HG03045 (cell line): ENCODE measurements around the gene EHMT1.
"Not testable (repeated sequence)": the region's sequence is repeated elsewhere in the genome, so short reads cannot be mapped to it uniquely, and the experiment has no call there.

Source experiments
- ATAC-seq: cut with Tn5 transposase; IDR thresholded peaks from one replicate; pipeline ENCODE4 v1.9.1; 2021; ENCODE audit warnings: mild to moderate bottlenecking, moderate library complexity; ENCODE audit not compliant: unreplicated experiment

Gene EHMT1

DNA sequence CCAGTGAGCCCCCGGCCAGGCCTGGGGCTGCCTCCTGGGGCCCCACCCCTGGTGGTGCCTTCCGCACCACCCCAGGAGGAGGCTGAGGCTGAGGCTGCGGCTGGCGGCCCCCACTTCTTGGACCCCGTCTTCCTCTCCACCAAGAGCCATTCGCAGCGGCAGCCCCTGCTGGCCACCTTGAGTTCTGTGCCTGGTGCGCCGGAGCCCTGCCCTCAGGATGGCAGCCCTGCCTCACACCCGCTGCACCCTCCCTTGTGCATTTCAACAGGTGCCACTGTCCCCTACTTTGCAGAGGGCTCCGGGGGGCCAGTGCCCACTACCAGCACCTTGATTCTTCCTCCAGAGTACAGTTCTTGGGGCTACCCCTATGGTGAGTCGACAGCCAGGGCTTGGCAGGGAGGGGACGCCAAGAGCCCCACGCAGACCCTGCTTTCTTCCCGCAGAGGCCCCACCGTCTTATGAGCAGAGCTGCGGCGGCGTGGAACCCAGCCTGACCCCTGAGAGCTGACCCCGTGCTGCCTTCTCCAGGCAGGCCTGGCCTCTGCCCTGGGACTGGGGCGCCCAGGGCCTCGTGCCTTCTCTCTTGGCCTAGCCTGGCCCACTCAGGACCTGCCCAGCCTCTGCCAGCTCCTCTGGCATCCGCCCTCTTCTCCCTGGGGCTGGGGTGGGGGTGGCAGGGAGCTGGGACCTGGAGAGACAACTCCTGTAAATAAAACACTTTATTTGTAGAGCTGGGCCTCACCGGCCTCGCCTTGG is 4.0 kb upstream of the EHMT1 start:
- ATAC-seq = no peak

DNA sequence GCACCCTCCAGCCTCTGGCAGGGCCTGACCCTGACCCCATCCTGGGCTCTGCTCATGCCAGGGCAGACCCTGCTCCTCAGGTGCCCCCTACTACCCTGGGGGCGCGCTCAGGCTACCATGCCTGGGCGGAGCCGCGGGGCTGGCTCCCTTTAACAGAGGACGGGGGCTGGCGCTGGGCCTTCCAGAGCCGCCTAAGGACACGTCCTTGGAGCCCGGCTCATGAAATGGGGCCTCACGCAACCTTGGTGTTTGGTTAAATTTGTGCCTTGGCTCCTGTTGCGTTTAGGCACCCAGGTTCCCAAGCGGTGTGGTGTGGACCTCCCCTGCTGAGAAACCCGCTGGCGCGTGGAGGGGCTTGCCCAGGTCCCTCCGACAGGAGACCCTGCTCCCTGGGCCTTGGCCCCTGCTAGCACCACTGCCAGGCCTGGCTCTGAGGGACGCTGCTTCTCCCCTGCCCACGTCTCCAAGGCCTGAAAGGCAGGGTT is 3.4 kb upstream of the EHMT1 start:
- ATAC-seq = no peak

DNA sequence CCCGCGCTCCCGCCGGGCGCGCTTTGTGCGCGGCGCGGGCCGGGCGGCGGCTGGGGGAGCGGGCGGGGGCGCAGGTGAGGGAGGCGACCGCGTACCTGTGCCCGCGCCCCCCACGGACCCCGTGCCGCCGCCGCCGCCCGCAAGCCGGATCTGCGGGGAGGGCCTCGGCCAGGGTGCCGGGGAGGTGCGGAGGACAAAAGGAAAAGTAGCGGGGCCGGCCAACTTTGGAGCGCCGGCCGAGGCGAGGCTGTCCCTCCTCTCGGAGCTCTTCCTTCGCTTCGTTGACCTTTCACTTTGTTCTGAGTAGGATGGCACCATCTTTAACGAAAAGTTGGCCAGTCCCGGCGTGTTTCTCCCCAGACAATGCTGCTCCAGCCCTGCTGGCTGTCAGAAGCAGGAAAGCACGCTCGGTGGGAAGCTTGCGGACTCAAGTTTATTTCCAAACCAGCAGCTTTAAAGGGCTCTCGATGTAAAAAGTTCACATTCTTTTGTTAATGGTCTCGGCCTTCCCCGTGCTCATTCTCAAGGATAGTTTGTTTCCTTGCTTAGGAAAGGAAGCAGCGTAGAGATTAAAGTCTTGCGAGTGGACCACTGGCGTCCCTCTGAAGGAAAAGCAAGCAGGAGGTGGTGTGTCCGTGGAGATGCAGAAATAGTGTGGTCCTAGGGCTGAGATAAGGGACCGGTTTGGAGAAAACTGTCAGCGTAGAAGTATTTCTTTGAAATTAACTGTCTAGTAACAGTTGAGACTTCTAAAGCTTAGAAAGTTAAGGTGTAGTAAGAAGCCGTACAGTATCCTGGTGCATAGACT is 639 bp downstream of the EHMT1 start:
- ATAC-seq = peak; percentile 26

DNA sequence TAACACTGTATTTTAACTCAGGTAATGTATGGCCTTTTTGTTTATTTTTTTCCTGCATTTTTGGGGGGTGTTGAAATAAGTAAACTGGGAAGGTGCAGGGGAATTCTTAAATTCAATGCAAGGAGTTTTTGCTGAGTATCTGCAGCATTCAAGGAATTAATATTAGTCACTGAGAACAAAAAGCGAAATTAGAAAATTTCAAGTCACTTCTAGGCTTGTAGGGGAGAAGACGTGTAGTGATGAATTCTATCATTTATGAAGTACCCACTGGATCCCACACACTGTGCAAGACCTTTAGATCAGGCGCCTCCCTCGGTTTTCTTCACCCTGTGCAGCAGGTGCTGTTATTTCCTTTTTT is 1.2 kb downstream of the EHMT1 start:
- no peak for ATAC-seq

DNA sequence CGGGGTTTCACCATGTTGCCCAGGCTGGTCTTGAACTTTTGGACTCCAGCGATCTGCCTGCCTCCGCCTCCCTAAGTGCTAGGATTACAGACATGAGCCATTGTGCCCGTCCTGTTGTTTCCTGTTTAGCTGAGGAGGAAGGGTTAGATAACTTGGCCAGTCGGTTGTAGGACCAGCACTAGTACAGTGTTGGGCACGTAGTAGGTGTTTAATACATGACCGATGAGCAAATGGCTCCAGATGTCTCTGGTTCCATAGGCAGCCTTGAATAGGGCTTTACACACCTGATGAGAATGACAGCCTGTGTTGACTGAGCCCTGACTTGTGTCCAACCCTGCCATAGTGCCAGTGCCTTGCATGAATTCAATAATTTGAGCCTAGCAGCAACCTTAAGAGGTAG is 1.8 kb downstream of the EHMT1 start:
- no peak for ATAC-seq

DNA sequence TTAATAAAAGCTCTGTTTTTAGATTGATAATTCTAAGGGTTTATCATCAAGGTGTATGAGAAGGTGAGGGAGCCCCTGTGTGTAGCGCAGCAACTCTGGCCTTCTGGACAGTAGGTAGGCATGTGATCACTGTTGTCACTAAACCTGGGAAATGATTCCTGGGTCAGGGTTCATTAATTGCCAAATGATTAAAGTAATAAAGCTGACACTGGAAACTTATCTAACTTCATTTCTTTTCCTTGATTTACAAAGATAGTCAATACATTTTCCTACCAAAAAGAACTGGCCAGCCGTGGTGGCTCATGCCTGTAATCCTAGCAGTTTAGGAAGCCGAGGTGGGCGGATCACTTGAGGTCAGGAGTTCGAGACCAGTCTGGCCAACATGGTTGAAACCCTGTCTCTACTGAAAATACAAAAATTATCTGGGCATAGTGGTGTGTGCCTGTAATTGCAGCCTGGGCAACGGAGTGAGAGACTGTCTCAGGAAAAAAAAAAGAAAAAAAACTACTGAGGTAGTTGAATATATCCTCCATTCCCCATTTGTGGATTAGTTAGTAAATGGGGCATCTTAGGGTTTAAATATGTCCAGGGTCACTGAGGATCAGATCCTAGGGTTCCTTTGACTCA is 2.4 kb downstream of the EHMT1 start:
- ATAC-seq = no peak

DNA sequence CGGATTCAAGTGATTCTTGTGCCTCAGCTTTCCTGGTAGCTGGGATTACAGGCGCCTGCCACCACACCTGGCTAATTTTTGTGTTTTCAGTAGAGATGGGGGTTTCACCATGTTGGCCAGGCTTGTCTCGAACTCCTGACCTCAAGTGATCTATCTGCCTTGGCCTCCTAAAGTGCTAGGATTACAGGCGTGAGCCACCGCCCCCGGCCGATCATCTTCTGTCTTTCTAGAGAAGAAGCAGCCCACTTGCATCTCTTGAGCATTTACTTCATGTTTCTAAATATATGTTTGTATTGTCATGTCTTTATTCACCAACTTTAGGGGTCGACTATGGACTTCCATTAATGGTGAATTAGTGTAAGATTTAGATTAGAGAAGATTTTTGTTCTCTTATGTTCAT is 3.4 kb downstream of the EHMT1 start:
- not testable (repeated sequence) for ATAC-seq

DNA sequence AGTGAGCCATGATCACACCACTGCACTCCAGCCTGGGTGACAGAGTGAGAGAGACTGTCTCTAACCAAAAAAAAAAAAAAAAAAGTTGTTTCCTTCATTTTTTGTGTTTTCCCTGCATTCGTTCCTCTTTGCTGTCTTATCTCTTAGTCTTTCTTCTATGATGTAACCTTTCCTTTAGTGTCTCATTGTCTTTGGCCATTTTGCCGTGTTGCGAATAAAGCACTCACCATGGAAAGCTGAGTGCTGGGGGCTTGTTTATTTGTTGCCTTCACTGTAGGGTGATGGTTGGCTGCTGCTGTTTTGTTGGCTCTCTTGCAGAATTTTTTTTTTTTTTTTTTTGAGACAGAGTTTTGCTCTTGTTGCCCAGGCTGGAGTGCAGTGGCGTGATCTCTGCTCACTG is 7.7 kb downstream of the EHMT1 start:
- no peak for ATAC-seq

DNA sequence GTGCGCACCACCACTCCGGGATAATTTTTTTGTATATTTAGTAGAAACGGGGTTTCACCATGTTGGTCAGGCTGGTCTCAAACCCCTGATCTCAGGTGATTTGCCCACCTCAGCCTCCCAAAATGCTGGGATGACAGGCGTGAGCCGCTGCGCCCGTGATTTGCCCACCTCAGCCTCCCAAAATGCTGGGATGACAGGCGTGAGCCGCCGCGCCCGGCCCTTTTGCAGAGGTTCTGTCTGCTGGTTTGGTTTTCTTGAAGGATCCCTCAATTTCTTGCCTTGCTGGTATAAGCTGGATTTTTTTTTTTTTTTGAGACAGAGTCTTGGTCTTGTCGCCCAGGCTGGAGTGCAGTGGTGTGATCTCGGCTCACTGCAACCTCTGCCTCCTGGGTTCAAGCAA is 8.6 kb downstream of the EHMT1 start:
- ATAC-seq = not testable (repeated sequence)

DNA sequence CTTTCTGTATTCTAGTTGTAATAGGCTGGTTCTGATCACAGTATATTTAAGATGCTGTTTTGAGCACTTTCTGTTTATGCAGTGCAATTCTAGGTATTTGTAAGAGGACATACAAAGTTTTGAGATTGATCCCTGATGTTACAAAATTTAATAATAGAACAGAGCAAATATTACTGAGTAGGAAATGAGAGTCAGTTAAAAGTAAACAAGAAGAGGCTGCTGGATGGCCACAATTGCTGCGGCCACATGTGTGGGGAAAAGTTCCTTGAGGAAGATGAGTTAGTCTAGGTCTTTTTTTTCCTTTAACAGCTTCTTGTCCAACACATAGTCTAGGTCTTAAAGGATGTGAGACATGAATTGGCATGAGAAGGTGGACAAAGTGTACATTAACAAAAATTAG is 11.3 kb downstream of the EHMT1 start:
- ATAC-seq = no peak

DNA sequence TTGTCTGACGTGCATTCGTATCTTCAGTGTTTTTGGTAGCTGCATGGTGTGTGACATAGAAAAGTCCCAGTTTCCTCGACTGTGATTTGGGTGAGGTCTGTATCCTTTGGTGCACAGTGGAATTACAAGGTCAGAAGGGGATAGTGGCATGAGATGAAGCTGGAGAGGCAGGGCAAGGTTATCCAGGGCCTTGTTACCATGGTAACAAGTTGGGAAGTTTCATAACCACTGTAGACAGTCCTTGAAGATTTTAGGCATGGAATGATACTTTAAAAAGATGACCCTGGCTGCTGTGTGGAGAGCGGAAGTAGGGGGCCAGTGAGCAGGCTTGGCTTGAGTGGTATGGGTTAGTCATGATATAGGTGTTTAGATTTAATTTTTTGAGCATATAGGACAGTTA is 11.9 kb downstream of the EHMT1 start:
- ATAC-seq = no peak

DNA sequence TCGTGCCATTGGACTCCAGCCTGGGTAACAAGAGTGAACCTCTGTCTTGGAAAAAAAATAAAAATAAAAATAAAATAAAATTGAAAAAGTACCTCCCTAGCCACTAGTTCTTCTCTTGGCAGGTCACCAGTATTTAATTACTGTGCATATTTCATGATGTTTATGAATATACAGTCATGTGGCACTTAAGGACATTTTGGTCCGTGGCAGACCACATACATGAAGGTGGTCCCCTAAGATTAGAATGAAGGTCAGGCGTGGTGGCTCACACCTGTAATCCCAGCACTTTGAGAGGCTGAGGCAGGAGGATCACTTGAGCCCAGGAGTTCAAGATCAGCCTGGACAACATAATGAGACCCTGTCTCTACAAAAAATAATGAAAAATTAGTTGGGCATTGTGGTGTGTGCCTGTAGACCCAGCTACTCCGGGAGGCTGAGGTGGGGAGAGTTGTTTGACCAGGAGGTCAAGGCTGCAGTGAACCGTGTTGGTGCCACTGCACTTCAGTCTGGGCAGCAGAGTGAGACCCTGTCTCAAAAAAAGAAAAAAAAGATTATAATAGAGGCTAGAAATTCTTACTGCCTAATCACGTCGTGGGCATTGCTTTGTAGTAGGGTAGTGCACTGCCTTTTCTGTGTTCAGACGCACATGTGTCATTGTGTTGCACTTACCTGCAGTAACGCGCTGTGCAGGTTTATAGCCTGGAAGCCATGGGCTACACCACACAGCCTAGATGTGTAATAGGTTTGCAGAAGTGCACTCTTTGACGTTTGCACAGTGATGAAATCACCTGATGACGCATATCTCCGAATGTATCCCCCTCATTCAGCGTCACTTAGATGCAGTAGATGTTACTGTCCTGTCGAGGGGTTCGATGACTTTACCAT is 12.8 kb downstream of the EHMT1 start:
- no peak for ATAC-seq

DNA sequence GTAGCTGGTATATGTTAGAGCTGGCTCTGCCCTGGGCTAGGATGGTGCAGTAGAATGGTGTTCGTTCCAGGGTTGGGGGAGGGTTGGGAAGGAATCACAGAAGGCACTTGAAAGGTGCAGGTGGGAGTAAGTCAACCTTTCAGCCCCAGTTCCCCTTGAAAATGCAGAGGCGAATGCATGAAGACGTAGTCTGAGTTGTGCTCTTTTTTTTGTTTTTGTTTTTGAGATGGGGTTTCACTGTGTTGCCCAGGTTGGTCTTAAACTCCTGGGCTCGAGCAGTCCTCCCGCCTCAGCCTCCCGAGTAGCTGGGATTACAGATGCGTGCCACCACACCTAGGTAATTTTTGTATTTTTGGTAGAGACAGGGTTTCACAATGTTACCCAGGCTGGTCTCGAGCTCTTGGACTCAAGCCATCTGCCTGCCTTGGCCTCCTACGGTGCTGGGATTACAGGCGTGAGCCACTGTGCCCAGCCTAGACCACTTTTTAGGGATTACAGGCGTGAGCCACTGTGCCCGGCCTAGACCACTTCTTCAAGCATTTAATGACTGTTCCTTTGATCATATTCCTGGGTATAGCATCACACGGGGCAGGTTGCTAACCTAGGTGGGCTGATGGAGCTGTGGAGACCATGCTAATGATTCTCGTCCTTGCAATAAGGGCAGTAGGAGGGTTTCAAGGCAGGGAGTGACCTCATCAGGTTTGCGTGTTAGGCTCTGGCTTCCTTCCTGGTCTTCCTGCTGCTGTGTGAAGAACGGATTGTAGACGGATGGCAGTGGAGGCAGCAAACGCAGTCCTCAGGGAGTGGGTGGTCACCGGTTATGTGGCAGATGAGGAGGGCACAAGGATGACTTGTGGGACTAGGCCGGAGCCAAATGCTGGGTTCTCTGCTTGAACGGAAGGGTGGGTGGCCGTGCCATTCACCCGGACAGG is 13.7 kb downstream of the EHMT1 start:
- no peak for ATAC-seq

DNA sequence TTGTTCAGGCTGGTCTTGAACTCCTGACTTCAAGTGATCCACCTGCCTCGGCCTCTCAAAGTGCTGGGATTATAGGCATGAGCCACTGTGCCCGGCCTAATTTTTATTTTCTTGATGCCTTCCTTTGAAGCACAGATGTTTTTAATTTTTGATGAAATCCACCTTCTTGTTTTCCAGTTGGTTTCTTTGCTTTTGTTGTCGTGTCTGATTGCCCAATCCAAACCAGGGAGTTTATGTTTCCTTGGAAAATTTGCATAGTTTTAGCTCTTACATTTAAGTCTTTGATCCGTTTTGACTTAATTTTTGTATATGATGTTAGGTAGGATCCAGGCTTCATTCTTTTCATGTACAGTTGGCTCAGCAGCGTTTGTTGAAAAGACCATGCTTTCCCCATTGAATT is 15.2 kb downstream of the EHMT1 start:
- no peak for ATAC-seq

DNA sequence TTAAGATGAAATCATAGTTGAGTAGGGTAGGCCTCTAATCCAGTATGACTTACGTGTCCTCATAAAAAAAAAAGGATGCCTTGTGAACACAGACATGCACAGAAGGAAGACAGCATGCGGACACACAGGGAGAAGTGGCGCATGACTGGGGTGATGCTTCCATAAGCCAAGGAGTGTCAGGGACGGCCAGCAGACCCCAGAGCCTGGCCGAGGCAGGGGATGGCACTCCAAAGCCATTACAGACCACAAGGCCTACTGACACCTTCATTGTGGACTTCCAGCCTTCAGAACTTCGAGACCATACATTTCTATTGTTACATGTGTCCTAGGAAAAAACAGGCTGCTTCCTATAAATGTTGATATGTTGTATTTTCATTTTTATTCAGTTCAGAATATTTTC is 19.9 kb downstream of the EHMT1 start:
- no peak for ATAC-seq

DNA sequence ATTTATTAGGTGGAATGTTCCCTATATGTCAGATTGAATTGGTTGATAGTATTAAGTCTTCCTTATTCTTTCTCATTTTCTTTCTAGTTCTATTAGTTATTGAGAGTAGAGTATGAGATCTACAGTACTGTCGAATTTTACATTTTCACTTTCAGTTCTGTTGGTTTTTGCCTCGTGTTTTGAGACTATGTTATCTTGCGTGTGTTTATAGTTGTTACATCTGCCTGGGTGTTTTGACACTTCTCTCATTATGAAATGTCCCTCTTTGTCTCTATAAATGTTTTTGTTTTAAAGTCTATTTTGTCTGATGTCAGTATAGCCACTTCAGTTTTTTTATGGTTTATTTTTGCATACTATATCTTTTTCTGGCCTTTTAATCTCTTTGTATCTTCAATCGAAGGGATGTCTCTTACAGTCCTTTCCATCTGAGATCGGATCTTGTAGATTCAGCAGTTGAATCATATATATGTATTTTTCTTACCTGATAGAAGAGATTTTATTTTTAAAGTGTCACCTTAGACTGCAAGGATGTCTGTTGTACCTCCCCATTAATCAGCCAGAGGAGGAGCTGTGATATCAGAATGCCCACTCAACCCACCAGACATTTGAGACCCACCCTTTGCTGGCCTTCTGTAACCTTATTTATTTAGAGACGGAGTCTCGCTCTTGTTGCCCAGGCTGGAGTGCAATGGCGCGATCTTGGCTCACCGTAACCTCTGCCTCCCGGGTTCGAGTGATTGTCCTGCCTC is 20.7 kb downstream of the EHMT1 start:
- ATAC-seq = no peak

DNA sequence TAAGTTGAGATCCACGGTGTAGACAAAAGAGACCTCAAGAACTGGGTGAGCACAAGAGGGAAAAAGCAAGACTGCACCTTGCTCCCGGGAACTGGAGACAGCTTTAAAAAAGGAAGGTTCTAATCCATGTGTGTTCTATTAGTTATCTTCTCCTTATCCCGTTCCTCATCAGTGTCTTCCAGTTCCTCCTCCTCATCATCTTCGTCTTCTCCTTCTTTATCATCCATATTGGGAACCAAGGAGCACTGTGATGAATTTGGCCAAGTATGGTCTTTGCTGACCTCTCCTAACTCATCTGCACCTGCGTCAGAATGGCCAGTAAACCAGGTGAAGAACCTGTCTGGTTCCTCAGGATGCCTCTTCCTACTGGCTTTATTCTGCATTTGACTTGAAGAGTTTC is 22.1 kb downstream of the EHMT1 start:
- no peak for ATAC-seq

DNA sequence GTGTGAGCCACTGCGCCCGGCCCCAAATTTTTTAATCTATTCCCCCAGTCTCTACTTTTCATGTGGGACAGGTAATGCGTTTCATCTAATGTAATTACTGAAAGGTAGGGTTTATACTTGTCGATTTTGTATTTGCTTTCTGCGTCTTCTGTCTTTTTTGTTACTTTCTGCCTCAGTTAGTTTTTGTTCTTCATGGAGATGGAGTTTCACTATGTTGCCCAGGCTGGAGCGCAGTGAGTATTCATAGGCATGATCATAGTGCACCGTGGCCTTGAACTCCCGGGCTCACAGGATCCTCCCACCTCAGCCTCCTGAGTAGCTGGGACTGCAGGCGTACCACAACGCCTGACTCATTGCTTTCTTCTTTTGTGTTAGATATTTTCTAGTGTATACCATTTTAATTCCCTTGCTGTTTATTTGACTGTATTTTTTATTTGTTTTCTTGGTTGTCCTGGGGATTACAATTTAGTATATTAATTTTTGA is 23.4 kb downstream of the EHMT1 start:
- ATAC-seq = no peak

DNA sequence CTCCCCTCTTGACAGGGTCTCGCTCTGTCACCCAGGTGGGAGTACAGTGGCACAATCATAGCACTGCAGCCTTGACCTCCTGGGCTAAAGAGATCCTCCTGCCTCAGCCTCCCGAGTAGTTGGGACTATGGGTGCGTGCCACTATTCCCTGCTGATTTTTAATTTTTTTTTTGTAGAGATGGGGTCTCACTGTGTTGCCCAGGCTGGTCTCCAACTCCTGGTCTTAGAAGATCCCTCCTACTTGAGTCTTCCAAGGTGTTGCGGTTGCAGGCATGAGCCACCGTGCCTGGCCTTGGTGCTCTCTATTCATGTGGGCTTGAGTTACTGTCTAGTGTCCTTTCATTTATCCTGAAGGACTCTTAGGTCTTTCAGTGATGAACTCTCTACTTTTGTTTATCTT is 24.1 kb downstream of the EHMT1 start:
- ATAC-seq = no peak
